Measurements from ENCODE around the gene FRMD4A.

The FRMD4A gene

DNA sequence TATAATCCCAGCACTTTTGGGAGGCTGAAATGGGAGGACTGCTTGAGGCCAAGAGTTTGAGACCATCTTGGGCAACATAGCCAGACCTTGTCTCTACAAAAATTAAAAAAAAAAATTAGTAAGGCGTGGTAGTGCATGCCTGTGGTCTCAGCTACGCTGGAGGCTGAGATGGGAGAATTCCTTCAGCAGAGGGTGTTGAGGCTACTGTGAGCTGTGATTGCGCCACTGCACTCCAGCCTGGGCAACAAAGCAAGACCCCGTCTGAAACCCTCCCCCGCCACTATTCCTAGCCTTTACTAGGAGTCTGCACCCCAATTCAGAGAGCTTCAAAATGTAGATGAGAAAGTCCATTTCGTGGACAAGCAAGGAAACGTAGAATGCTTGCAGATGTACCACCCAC is 648.8 kb downstream of the FRMD4A start:
- TF ChIP-seq ZBTB7A (IDR thresholded peaks at IDR 0.05; ENCODE audit: low read depth) (no peak), CEBPB (IDR thresholded peaks at IDR 0.05) (no peak), FOXM1 (IDR thresholded peaks at IDR 0.05; ENCODE audit: borderline replicate concordance, low read depth) (no peak), CREB1 (IDR thresholded peaks at IDR 0.05; ENCODE audit: low read depth) (no peak)

DNA sequence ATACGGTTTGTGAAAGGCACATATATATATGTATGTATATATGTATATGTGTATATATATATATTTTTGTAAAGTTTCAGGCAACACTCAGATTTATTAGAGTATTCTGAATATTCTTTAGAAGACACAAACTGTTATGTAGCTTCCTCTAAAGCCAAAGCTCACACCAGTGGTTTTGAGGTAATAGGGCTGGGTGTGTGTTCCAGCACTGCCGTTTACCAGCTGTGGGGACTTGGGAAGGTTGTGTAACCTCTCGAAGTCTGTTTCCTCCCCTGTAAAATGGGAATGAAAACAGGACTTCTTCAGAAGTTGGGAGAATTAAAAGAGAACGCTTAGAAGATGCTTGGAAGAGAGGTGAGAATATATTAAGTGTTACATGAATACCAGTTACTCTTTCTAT is 649.2 kb downstream of the FRMD4A start:
- no peak for TF ChIP-seq TCF12 (IDR thresholded peaks at IDR 0.05; ENCODE audit: low read depth)

DNA sequence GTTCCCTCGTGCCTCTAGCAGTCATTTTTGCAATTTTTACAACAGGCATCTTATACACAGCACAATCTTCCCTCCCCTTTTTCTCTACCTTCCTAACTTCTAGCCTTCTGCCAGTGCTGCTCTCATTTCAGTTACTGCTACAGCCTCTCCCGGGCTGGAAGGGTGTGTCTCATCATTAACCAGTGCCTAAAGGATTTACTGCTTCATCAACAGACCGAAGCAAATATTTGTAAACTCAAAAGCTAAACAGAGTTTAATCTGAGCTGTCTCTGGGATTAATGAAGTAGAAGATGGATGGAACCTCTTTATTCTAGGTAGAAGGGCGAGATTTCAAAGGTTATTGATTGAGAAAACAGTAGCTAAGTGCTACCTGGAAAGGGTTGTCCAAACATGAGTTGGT is 649.6 kb downstream of the FRMD4A start:
- TF ChIP-seq, protein P1, sequence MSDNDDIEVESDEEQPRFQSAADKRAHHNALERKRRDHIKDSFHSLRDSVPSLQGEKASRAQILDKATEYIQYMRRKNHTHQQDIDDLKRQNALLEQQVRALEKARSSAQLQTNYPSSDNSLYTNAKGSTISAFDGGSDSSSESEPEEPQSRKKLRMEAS (IDR thresholded peaks at IDR 0.05) = no peak
- no peak for TF ChIP-seq CEBPB (IDR thresholded peaks at IDR 0.05)
- no peak for TF ChIP-seq YY1 (IDR thresholded peaks at IDR 0.05; ENCODE audit: low read depth)
- TF ChIP-seq FOXM1 (IDR thresholded peaks at IDR 0.05; ENCODE audit: borderline replicate concordance, low read depth) = no peak
- no peak for TF ChIP-seq EGR1 (IDR thresholded peaks at IDR 0.05)

DNA sequence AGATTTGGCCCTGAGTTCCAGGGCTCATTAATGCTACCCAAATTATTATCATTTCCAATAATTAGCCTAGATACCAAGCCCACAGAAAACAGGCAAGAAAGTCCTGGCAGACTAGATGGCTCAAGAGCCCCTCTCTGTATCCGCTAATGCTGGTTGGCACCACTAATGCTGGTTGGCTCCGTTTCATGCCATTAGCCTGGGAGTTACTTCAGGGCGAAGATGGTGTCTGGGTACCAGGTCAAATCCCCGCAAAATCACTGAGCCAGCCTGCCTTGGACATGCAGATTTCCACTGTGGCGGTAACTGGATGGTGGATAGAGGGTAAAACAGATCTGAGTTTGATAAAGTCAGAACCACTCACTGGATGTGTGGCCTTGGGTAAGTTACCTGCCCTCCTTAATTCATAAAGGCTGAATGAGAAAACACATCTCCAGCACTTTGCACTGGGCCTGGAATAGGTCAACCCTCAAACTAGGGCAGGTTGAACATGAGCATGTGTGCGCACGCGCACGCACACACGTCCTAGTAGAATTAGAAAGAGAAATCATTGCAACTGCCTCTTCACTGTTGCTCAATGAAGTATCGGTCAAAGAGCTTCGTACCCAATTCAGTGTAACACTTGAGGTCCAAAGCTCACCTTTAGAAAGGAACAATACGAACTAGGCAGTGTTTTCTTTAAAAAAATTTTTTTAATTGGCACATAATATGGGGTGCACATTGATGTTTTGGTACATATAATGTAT is 652.5 kb downstream of the FRMD4A start:
- TF ChIP-seq TCF12 (IDR thresholded peaks at IDR 0.05; ENCODE audit: low read depth) (no peak), YY1 (IDR thresholded peaks at IDR 0.05; ENCODE audit: low read depth) (no peak), FOXM1 (IDR thresholded peaks at IDR 0.05; ENCODE audit: borderline replicate concordance, low read depth) (no peak), ZBTB7A (IDR thresholded peaks at IDR 0.05; ENCODE audit: low read depth) (no peak), TEAD4 (IDR thresholded peaks at IDR 0.05) (no peak), EGR1 (IDR thresholded peaks at IDR 0.05) (no peak), CREB1 (IDR thresholded peaks at IDR 0.05; ENCODE audit: low read depth) (no peak), NFIC (IDR thresholded peaks at IDR 0.05) (no peak), CEBPB (IDR thresholded peaks at IDR 0.05) (no peak), RAD21 (IDR thresholded peaks at IDR 0.05; ENCODE audit: low read depth) (no peak)
- TF ChIP-seq, protein P1 (IDR thresholded peaks at IDR 0.05) = no peak
- TF ChIP-seq, protein P2, sequence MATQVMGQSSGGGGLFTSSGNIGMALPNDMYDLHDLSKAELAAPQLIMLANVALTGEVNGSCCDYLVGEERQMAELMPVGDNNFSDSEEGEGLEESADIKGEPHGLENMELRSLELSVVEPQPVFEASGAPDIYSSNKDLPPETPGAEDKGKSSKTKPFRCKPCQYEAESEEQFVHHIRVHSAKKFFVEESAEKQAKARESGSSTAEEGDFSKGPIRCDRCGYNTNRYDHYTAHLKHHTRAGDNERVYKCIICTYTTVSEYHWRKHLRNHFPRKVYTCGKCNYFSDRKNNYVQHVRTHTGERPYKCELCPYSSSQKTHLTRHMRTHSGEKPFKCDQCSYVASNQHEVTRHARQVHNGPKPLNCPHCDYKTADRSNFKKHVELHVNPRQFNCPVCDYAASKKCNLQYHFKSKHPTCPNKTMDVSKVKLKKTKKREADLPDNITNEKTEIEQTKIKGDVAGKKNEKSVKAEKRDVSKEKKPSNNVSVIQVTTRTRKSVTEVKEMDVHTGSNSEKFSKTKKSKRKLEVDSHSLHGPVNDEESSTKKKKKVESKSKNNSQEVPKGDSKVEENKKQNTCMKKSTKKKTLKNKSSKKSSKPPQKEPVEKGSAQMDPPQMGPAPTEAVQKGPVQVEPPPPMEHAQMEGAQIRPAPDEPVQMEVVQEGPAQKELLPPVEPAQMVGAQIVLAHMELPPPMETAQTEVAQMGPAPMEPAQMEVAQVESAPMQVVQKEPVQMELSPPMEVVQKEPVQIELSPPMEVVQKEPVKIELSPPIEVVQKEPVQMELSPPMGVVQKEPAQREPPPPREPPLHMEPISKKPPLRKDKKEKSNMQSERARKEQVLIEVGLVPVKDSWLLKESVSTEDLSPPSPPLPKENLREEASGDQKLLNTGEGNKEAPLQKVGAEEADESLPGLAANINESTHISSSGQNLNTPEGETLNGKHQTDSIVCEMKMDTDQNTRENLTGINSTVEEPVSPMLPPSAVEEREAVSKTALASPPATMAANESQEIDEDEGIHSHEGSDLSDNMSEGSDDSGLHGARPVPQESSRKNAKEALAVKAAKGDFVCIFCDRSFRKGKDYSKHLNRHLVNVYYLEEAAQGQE (IDR thresholded peaks at IDR 0.05; ENCODE audit: low read depth) = no peak
- TF ChIP-seq, protein P3, sequence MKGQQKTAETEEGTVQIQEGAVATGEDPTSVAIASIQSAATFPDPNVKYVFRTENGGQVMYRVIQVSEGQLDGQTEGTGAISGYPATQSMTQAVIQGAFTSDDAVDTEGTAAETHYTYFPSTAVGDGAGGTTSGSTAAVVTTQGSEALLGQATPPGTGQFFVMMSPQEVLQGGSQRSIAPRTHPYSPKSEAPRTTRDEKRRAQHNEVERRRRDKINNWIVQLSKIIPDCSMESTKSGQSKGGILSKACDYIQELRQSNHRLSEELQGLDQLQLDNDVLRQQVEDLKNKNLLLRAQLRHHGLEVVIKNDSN (IDR thresholded peaks at IDR 0.05) = no peak

DNA sequence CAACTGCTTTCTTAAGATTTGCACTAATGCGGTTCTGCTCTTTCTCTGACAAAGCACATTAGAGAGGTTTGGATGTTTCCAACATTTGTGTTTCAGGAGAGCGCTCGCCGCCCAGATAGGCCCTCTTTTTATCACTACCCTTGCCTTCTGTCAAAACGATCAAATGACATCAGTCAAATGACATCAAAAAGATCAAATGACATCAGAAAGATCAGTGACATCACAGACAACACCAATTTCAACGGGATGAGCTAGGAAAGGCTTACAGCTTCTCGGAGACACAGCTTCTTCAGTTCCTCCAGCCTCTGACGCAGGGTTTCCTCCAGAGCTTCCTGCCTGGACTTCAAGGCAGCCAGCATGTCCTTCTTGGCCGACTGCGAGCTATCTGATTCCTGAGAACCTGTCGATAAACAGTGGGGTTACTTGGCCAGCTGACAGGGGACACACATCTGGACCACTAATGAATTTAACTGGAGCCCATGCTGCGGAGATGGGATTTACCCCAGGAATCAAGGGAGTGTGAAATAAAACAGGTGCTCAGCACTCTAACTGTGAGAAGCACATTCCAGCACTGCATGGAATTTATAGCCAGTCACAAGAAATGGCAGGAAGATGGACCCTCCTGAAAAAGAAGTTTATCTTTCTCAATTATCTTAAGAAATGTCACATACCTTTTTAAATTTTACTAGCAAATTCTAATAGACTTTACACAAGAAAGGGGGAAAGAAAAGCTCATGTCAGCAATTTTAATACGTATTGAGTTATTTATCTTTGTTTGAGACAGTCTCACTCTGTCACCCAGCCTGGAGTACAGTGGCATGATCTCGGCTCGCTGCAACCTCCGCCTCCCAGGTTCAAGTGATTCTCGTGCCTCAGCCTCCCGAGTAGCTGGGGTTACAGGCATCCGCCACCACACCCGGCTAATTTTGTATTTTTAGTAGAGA is 655.8 kb downstream of the FRMD4A start:
- TF ChIP-seq, protein P1 (IDR thresholded peaks at IDR 0.05) = no peak

DNA sequence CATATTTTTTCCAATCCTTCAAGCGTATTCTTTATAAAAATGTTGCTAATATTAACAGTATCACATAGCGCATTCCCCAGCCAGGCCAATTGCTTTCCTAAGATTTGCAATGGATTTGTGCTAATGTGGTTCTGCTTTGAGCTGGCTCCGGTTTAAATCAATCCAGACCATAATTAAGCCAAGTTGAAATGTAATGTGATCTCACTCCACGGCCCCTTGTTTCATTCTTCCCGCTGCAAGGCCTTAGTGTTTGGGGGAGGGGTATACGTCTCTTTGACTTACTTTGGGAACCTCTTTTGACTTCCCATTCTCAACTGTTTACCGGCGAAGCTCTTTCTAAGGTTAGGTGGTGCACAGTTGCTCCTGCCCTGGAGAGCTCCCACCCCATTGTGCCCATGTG is 657.6 kb downstream of the FRMD4A start:
- TF ChIP-seq NFIC (IDR thresholded peaks at IDR 0.05) (no peak), EGR1 (IDR thresholded peaks at IDR 0.05) (no peak), TAF1 (IDR thresholded peaks at IDR 0.05; ENCODE audit: low read depth) (no peak), CEBPB (IDR thresholded peaks at IDR 0.05) (no peak), YY1 (IDR thresholded peaks at IDR 0.05; ENCODE audit: low read depth) (no peak), TCF12 (IDR thresholded peaks at IDR 0.05; ENCODE audit: low read depth) (no peak)
- TF ChIP-seq, protein P2 (IDR thresholded peaks at IDR 0.05; ENCODE audit: low read depth) = no peak

DNA sequence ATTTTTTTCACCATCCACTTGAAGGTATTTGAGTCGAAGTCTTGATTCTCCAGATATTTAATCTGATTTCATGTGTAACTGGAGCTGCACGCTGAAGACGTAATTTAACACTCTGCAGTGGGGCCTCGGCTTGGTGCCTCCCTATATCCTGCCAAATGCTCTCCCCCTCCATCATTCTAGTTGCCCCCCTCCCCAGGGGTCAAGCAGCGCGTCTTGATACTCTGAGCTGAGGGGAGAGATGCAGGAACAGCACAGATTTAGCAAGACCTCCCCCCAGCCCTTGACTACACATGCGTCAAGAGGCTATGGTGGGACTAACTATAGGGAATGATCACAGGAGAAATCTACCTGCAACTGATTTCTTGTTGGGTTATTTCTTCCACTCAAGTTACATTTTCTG is 658.2 kb downstream of the FRMD4A start:
- TF ChIP-seq FOXM1 (IDR thresholded peaks at IDR 0.05; ENCODE audit: borderline replicate concordance, low read depth) (no peak), CREB1 (IDR thresholded peaks at IDR 0.05; ENCODE audit: low read depth) (no peak), NFIC (IDR thresholded peaks at IDR 0.05) (no peak), EP300 (IDR thresholded peaks at IDR 0.05; ENCODE audit: borderline replicate concordance) (no peak), TEAD4 (IDR thresholded peaks at IDR 0.05) (no peak), YY1 (IDR thresholded peaks at IDR 0.05; ENCODE audit: low read depth) (no peak)
- TF ChIP-seq, protein P1 (IDR thresholded peaks at IDR 0.05) = no peak

Measured in Ishikawa (cell line).